ENCODE measurements around the gene MLF1. TPM values are rescaled to one million over a fixed set of nuclear protein-coding genes. Genes with fewer than 3 reads are reported as not detected.

MLF1 gene, protein sequence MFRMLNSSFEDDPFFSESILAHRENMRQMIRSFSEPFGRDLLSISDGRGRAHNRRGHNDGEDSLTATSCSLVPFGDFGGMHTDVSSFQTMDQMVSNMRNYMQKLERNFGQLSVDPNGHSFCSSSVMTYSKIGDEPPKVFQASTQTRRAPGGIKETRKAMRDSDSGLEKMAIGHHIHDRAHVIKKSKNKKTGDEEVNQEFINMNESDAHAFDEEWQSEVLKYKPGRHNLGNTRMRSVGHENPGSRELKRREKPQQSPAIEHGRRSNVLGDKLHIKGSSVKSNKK
- 23.2 to 30.6 TPM (median 25.8 TPM) in 5 replicates for total RNA-seq (2022; extraction: Qiagen RNA extraction; ENCODE audit: low read depth)

DNA sequence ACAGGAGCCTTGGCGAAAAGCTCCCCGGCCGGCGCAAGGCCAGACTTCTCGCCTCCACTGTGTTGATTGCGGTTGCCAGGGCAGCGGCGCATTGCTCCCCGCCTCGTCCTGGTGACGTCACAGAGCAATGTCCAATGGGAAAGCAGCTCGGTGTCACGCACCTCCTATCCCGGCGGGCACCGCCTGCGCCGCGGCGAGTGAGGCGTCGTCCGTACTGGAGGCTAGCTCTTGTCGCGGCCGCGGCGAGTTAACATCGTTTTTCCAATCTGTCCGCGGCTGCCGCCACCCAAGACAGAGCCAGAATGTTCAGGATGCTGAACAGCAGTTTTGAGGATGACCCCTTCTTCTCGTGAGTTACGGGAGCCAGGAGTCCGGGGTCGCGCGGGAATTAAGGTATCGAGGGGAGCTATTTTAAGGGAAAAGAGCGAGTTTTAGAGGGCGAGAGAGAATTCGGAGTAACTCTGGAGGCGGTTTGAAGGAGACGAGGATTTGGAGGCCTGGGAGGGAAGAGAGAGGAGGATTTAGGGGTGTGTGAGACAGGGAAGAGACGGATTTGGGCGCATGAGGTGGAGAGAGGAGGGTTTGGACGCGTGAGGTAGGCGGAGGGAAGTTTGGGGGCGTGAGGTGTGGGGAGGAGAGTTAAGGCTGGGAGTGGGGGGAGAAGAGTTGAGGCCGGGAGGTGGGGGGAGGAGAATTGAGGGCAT lies at the start of gene MLF1:
MLF1 (plus strand) TSS at position 196 of the 704 bp plus-strand sequence; CDS start at position 303, 107 bp downstream.

DNA sequence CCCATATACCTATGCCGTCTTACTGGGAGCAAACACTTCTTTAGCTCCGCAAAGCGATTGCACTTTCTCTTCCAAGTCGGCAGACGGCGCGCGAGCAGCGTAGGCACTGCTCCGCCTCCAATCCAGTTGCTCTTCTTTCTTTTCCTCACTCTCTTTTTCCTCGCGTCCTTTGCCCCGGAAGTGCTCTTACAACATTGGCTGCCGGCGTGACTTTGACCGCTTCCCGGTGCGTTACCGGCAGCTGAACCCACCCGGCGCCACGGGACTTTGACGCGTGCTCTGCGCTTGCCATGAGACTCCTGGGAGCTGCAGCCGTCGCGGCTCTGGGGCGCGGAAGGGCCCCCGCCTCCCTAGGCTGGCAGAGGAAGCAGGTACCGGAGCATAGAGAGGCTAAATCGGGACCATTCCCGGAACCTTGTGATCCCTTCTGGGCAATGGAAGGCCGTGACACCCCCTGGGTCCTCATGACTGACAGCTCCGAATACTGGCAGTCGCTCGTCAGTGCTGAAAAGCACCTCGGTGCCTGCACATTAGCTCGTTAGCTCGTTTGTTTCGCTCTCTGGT lies 73.4 kb downstream of the MLF1 start, which contains the start of gene GFM1:
GFM1 (plus strand) TSS at position 183 of the 564 bp plus-strand sequence; CDS start at position 291, 108 bp downstream.

Other genes starting within 250 kb of the MLF1 start
- 39.8 to 61.4 TPM (median 49.4 TPM) in 5 replicates for gene GFM1, start 73.3 kb downstream of the MLF1 start, total RNA-seq (2022; extraction: Qiagen RNA extraction; ENCODE audit: low read depth)
- gene LXN, start 101.5 kb downstream of the MLF1 start, total RNA-seq (2022; extraction: Qiagen RNA extraction; ENCODE audit: low read depth): 67.0 to 95.7 TPM (median 80.0 TPM) in 5 replicates
- 7.6 to 11.0 TPM (median 10.3 TPM) in 5 replicates for gene RARRES1, start 161.3 kb downstream of the MLF1 start, total RNA-seq (2022; extraction: Qiagen RNA extraction; ENCODE audit: low read depth)
- 45.0 to 52.0 TPM (median 46.9 TPM) in 5 replicates for gene MFSD1, start 230.9 kb downstream of the MLF1 start, total RNA-seq (2022; extraction: Qiagen RNA extraction; ENCODE audit: low read depth)